ENCODE data around the gene LRP6.

The LRP6 gene

GRCh38 chr12:12210983-12211382 lies 55.9 kb downstream of the LRP6 start:
- no peak for DNase-seq

- no peak for DNase-seq
Observed at GRCh38 chr12:12210416-12210815, 56.4 kb downstream of the LRP6 start.

GRCh38 chr12:12209675-12210074 lies 57.2 kb downstream of the LRP6 start:
- no peak for DNase-seq

GRCh38 chr12:12209043-12209442 lies 57.8 kb downstream of the LRP6 start:
- no peak for DNase-seq

- no peak for DNase-seq
Observed at GRCh38 chr12:12207746-12208145, 59.1 kb downstream of the LRP6 start.

- no peak for DNase-seq
Observed at GRCh38 chr12:12206776-12207388, 60.0 kb downstream of the LRP6 start.

- no peak for DNase-seq
Observed at GRCh38 chr12:12202747-12203146, 64.1 kb downstream of the LRP6 start.

- DNase-seq: no peak
Observed at GRCh38 chr12:12202105-12202504, 64.7 kb downstream of the LRP6 start.

- no peak for DNase-seq
Observed at GRCh38 chr12:12201274-12201758, 65.5 kb downstream of the LRP6 start.

- no peak for DNase-seq
Observed at GRCh38 chr12:12200363-12200762, 66.5 kb downstream of the LRP6 start.

- DNase-seq: no peak
Observed at GRCh38 chr12:12198124-12198523, 68.7 kb downstream of the LRP6 start.

GRCh38 chr12:12197128-12197527 lies 69.7 kb downstream of the LRP6 start:
- DNase-seq: no peak

- DNase-seq: no peak
Observed at GRCh38 chr12:12195516-12195915, 71.3 kb downstream of the LRP6 start.

GRCh38 chr12:12195081-12195480 lies 71.8 kb downstream of the LRP6 start:
- no peak for DNase-seq

- DNase-seq: no peak
Observed at GRCh38 chr12:12194206-12194605, 72.6 kb downstream of the LRP6 start.

GRCh38 chr12:12191008-12191407 lies 75.8 kb downstream of the LRP6 start:
- no peak for DNase-seq

- no peak for DNase-seq
Observed at GRCh38 chr12:12190087-12190809, 76.6 kb downstream of the LRP6 start.

- DNase-seq: no peak
Observed at GRCh38 chr12:12185414-12185813, 81.4 kb downstream of the LRP6 start.

- DNase-seq: no peak
Observed at GRCh38 chr12:12182703-12183365, 84.0 kb downstream of the LRP6 start.

- DNase-seq: no peak
Observed at GRCh38 chr12:12181511-12181910, 85.3 kb downstream of the LRP6 start.

GRCh38 chr12:12180575-12180974 lies 86.3 kb downstream of the LRP6 start:
- DNase-seq: no peak

- DNase-seq: no peak
Observed at GRCh38 chr12:12180136-12180535, 86.7 kb downstream of the LRP6 start.

- DNase-seq: no peak
Observed at GRCh38 chr12:12178559-12178958, 88.3 kb downstream of the LRP6 start.

GRCh38 chr12:12176402-12176801 lies 90.4 kb downstream of the LRP6 start:
- no peak for DNase-seq
